Mucosa of gallbladder (tissue), 1 donor: ENCODE data around the gene DUSP22. TPM values are rescaled to one million over a fixed set of nuclear protein-coding genes. Genes with fewer than 3 reads are reported as not detected.

Experiments
- DNase-seq: peaks from one replicate; pipeline ENCODE4 v3.0.0-alpha.2; 2020; ENCODE audit warnings: low spot score
- total RNA-seq: library from RNA; stranded (reverse); gene quantifications from one replicate; pipeline ENCODE4 v1.2.1, GENCODE V29; 2021
- donor health status: DM: no; HTN: no; CAD: no.

The DUSP22 gene
- total RNA-seq, 1 donor from 2014 or later = 36.4 TPM

GRCh38 chr6:378958-379409 is 86.7 kb downstream of the DUSP22 start:
- DNase-seq = no peak

- no peak for DNase-seq
Observed at GRCh38 chr6:379410-380181, 87.3 kb downstream of the DUSP22 start.

- no peak for DNase-seq
Observed at GRCh38 chr6:380234-381218, 88.2 kb downstream of the DUSP22 start.

GRCh38 chr6:381742-382461 is 89.6 kb downstream of the DUSP22 start:
- no peak for DNase-seq

- no peak for DNase-seq
Observed at GRCh38 chr6:382883-383810, 90.9 kb downstream of the DUSP22 start.

- DNase-seq = no peak
Observed at GRCh38 chr6:383856-384255, 91.6 kb downstream of the DUSP22 start.

GRCh38 chr6:384898-385297 is 92.6 kb downstream of the DUSP22 start:
- DNase-seq = no peak

GRCh38 chr6:385614-386013 is 93.3 kb downstream of the DUSP22 start:
- DNase-seq = no peak

- no peak for DNase-seq
Observed at GRCh38 chr6:386688-387266, 94.5 kb downstream of the DUSP22 start.

GRCh38 chr6:387293-387741 is 95.0 kb downstream of the DUSP22 start:
- no peak for DNase-seq

- no peak for DNase-seq
Observed at GRCh38 chr6:388202-388903, 96.1 kb downstream of the DUSP22 start.

- no peak for DNase-seq
Observed at GRCh38 chr6:389143-389542, 96.9 kb downstream of the DUSP22 start.

- DNase-seq = no peak
Observed at GRCh38 chr6:389622-390021, 97.3 kb downstream of the DUSP22 start.

GRCh38 chr6:390914-391558 is 98.7 kb downstream of the DUSP22 start:
- DNase-seq = peak; percentile 8

- DNase-seq = no peak
Observed at GRCh38 chr6:391559-392440, 99.5 kb downstream of the DUSP22 start, which contains the start of gene IRF4. Gene IRF4 (plus strand): TSS chr6:391752. CDS start chr6:393153, 1,401 bp downstream.

- DNase-seq = no peak
Observed at GRCh38 chr6:392441-393390, 100.4 kb downstream of the DUSP22 start.
